Breast epithelium (tissue), 4 donors: ENCODE data around the gene FAT2. TPM values are rescaled to one million over a fixed set of nuclear protein-coding genes. Genes with fewer than 3 reads are reported as not detected.
"Not testable (repeated sequence)": the region's sequence is repeated elsewhere in the genome, so short reads cannot be mapped to it uniquely, and the experiment has no call there.

ENCODE experiments used
- DNase-seq, 2 donors: peaks; one replicate each; pipeline ENCODE4 v3.0.0-alpha.2; 2019; ENCODE audit warnings: low spot score in 2 of 2
- H3K27ac ChIP-seq, 2 donors: fragments of 200-600 bp; sonication (generic) in 1 of 2; one replicate each; pipeline ENCODE4 v1.5.1; 2016 to 2019; ENCODE audit warnings: mild to moderate bottlenecking in 1 of 2
- H3K27me3 ChIP-seq, 2 donors: fragments of 200-600 bp; sonication (generic) in 1 of 2; one replicate each; pipeline versions ENCODE4 v1.5.1 to v1.6.0; 2017 to 2019; ENCODE audit warnings: control low read depth in 1 of 2, mild to moderate bottlenecking in 1 of 2
- H3K36me3 ChIP-seq: fragments of 200-600 bp; one replicate; pipeline ENCODE4 v1.5.1; 2019
- H3K4me1 ChIP-seq, 2 donors: fragments of 200-600 bp; sonication (generic); one replicate each; pipeline ENCODE4 v1.5.1; 2016 to 2019; ENCODE audit warnings: control low read depth in 1 of 2
- H3K4me3 ChIP-seq, 3 donors: fragments of 200-600 bp; sonication (generic); 1 replicate in 2 of 3; 2 replicates in 1 of 3; pipeline ENCODE4 v1.5.1; 2016 to 2019; ENCODE audit warnings: mild to moderate bottlenecking in 3 of 3, moderate library complexity in 2 of 3
- H3K9me3 ChIP-seq, 2 donors: fragments of 200-600 bp; sonication (generic) in 1 of 2; one replicate each; pipeline ENCODE4 v1.5.1; 2016 to 2019; ENCODE audit warnings: control low read depth in 1 of 2
- CTCF ChIP-seq, 3 donors: fragments of 450-650 bp; IDR thresholded peaks; one replicate each; pipeline ENCODE4 v1.5.1; 2016 to 2017; ENCODE audit warnings: antibody characterized with exemption in 3 of 3, mild to moderate bottlenecking in 3 of 3, moderate library complexity in 3 of 3
- POLR2A ChIP-seq: fragments of 450-650 bp; IDR thresholded peaks from one replicate; pipeline ENCODE4 v1.6.1; 2016; ENCODE audit warnings: antibody characterized with exemption, mild to moderate bottlenecking, moderate library complexity
- POLR2AphosphoS5 ChIP-seq, 3 donors: sonication (generic); formaldehyde crosslinking; IDR thresholded peaks; one replicate each; pipeline ENCODE4 v1.6.1; 2017; ENCODE audit warnings: antibody characterized with exemption in 3 of 3
- intact Hi-C: fragments of 100-400 bp; cut with DNase I; formaldehyde crosslinking; loops from one replicate; pipeline ENCODE4 v1.15.1; 2023; ENCODE audit warnings: low total_unique reads
- total RNA-seq, 3 donors: library from RNA; depleted of rRNA; stranded (reverse); fragments of >200 nt; gene quantifications; one replicate each; pipeline ENCODE4 v1.1.0, GENCODE V29; 2016

Gene FAT2
- total RNA-seq, 3 donors from 2014 or later = 0.16 to 5.4 (median 3.6) TPM

DNA sequence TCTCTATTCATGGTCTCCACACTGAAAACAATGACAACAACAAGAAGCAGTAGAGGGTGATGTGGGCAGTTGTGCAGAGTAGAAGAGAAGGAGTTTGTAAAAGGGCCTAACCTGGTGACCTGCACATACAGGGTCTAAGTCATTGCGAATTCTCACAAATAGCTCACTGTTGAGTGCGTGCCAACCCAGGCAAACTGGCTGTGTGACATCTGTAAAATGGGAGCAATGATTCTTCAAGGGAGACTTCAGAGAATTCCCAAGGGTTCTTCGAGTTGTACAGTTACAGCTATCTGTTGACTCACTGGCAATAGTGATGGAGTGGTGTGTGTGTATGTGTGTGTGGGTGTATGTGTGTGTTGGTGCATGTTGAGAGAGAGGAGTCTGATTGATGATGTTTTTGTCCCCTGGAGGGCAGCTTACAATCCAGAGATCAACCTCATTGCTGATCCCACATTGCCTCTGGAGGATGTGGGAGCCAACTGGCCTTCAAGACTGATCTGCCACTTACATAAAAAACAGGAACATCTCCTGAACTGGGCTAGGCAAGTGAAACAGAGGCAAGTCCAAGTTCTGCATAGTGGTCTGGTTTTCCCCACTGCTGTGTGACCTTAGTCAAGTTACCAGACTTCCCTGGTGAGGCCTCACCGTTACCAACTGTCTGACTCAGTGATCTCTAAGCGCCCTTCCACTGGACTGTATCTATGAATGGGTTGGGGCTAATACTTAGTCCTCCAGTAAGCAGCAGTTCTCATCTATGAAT, 3.2 kb downstream of the FAT2 start:
- Histone ChIP-seq H3K36me3 (no peaks in the 10 kb centered on the region), H3K9me3 (no peaks in the 10 kb centered on the region), H3K27ac (no peak overlapping the region), H3K4me1 (no peaks in the 10 kb centered on the region), H3K4me3 (no peak overlapping the region), H3K27me3 (no peaks in the 10 kb centered on the region)
- no peak for DNase-seq
- no peak for TF ChIP-seq CTCF (IDR thresholded peaks at IDR 0.05)
- no peak for TF ChIP-seq POLR2A
- TF ChIP-seq POLR2AphosphoS5 (IDR thresholded peaks at IDR 0.05) = no peak
- intact Hi-C loops = loop anchor here (2.0 kb wide), 1 partner anchor 13 kb away; no protein-coding TSS in a partner anchor

- DNase-seq = peak; percentile 69 to 94
- H3K27me3 ChIP-seq = no peaks in the 10 kb centered on the region
- H3K9me3 ChIP-seq = no peaks in the 10 kb centered on the region
- no peaks in the 10 kb centered on the region for H3K36me3 ChIP-seq
- H3K4me1 ChIP-seq = peaks cover 0 to 7% of the 10 kb centered on the region in 2 donors
- no peak for TF ChIP-seq POLR2A
- no peak for TF ChIP-seq CTCF (IDR thresholded peaks at IDR 0.05)
- peak in 2 of 3 donors; percentile 66 to 69 for TF ChIP-seq POLR2AphosphoS5 (IDR thresholded peaks at IDR 0.05)
- intact Hi-C loops = no loop called here
- peak overlapping the region; percentile 48 to 73 for H3K27ac ChIP-seq
- H3K4me3 ChIP-seq = no peak overlapping the region
Measured at GRCh38 chr5:151585970-151586369, 5.2 kb downstream of the FAT2 start.

DNA sequence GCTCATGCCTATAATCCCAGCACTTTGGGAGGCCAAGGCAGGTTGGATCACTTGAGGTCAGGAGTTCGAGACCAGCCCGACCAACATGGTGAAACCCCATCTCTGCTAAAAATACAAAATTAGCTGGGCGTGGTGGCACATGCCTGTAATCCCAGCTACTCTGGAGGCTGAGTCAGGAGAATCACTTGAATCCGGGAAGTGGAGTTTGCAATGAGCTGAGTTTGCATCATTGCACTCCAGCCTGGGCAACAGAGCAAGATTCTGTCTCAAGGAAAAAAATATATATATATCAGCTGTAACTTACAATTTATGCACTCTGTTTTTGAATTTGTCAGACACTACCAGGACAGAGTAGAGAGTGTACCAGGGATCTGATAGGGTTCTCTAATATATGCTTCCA, 5.8 kb downstream of the FAT2 start:
- H3K4me3 ChIP-seq, DNase-seq, H3K36me3 ChIP-seq, H3K9me3 ChIP-seq, H3K27me3 ChIP-seq, H3K4me1 ChIP-seq, intact Hi-C loops: not testable (repeated sequence)
- H3K27ac ChIP-seq = peak overlapping the region; percentile 48 to 73

DNA sequence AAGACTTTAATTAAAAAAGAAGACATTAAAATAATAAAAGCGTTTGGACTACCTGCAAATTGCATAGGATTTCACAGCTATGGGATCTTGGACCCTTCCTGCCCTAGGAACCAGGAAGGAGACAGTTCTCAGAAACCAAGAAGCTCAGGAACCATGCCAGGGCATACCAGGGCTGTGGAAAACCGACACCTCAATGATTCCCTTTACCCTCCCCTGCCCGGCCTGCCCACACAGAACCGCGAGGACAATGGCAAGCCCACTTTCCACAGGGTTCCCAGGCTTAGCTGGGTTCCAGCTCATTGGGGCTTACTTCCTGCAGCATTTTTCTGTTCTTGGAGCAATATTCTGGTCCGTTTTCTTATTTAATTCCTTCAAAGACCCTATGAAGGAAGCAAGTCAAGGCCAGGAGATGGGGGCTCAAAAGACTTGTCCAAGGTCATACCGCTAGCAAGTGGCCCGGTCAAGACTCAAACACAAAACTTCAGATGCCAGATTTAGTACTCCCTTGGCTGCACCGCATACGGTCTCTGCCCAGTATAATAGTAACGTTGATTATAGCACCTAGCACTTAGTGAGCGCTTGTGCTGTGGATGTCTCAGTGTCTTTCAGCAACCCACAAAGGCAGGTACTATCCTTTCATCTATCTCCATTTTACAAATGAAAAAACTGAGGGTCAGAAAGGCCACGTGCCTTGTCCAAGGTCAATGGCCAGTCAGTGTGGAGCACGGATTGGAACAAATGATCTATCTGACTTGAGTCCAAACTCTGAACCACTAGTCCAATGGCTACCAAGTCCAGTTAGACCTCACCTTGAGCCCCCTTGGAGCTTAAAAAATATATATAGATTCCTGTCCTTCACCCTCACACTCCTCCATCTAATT, 6.8 kb downstream of the FAT2 start:
- DNase-seq = peak in 1 of 2 donors; percentile 79
- no peaks in the 10 kb centered on the region for H3K9me3 ChIP-seq
- no peaks in the 10 kb centered on the region for H3K36me3 ChIP-seq
- no peak overlapping the region for H3K4me3 ChIP-seq
- no peaks in the 10 kb centered on the region for H3K27me3 ChIP-seq
- intact Hi-C loops = no loop called here
- peaks cover 0 to 7% of the 10 kb centered on the region in 2 donors for H3K4me1 ChIP-seq
- H3K27ac ChIP-seq = peak overlapping the region; percentile 73 to 75
- no peak for TF ChIP-seq CTCF (IDR thresholded peaks at IDR 0.05)
- no peak for TF ChIP-seq POLR2AphosphoS5 (IDR thresholded peaks at IDR 0.05)
- TF ChIP-seq POLR2A = no peak

GRCh38 chr5:151581812-151582583, 9.1 kb downstream of the FAT2 start:
- Histone ChIP-seq H3K27ac (peak overlapping the region; percentile 48 to 74), H3K9me3 (no peaks in the 10 kb centered on the region), H3K4me1 (peaks cover 0 to 7% of the 10 kb centered on the region in 2 donors), H3K27me3 (no peaks in the 10 kb centered on the region), H3K36me3 (no peaks in the 10 kb centered on the region), H3K4me3 (peak overlapping the region in 1 of 3 donors; percentile 5)
- intact Hi-C loops = no loop called here
- no peak for TF ChIP-seq POLR2AphosphoS5 (IDR thresholded peaks at IDR 0.05)
- DNase-seq = no peak
